BJ (cell line): ENCODE results near the gene HERC2. TPM values are rescaled to one million over a fixed set of nuclear protein-coding genes. Genes with fewer than 3 reads are reported as not detected.

Source experiments
- CTCF ChIA-PET: fragments of 350-600 bp; formaldehyde crosslinking; extraction: SDS; loops from one replicate; lab custom pipeline; 2021; ENCODE audit warnings: antibody characterized with exemption, inconsistent platforms; lab: Yijun Ruan, JAX
- POLR2A ChIA-PET: fragments of 300-600 bp; sonication (Branson Sonifier 250); formaldehyde crosslinking; extraction: SDS; loops from one replicate; lab custom pipeline; 2021; ENCODE audit warnings: antibody characterized with exemption; lab: Charles Lee
- DNase-seq: peaks from one replicate; pipeline ENCODE4 v3.0.0-alpha.2; 2011; ENCODE audit warnings: low read depth
- H3K27me3 ChIP-seq: 2 replicates; pipeline ENCODE4 v1.6.0; 2011; ENCODE audit warnings: low read length; ENCODE audit not compliant: control insufficient read depth, insufficient read depth
- H3K36me3 ChIP-seq: 2 replicates; pipeline ENCODE4 v1.5.1; 2011; ENCODE audit warnings: low read length; ENCODE audit not compliant: control insufficient read depth, insufficient read depth
- H3K4me3 ChIP-seq: 2 replicates; pipeline ENCODE4 v1.5.1; 2011; ENCODE audit warnings: low read depth, mild to moderate bottlenecking, control low read depth, low read length
- CTCF ChIP-seq: IDR thresholded peaks from 2 replicates; pipeline ENCODE4 v1.5.1; 2011; ENCODE audit warnings: low read depth, mild to moderate bottlenecking, control low read depth, inconsistent platforms, low read length, moderate library complexity; ENCODE audit not compliant: insufficient read depth
- polyA plus RNA-seq: library from polyadenylated mRNA; depleted of rRNA; stranded (reverse); fragments of >200 nt; gene quantifications from 2 replicates; pipeline ENCODE4 v1.2.3, GENCODE V29; 2011

Gene HERC2
- polyA plus RNA-seq, 1 experiment, result 13.1 TPM

GRCh38 chr15:28129231-28129848 is 192.6 kb downstream of the HERC2 start:
- Histone ChIP-seq H3K4me3 (no peak overlapping the region), H3K27me3 (no peaks in the 10 kb centered on the region), H3K36me3 (peaks cover 25% of the 10 kb centered on the region)
- DNase-seq, result no peak
- ChIA-PET CTCF (interaction anchor here (1.0 kb wide), 1 partner anchor 11 kb away, joined by 3 read pairs; no protein-coding TSS in a partner anchor), POLR2A (no interaction called here)
- no peak for TF ChIP-seq CTCF

- DNase-seq, result no peak
- CTCF ChIA-PET, result no interaction called here
- POLR2A ChIA-PET, result no interaction called here
- Histone ChIP-seq H3K4me3 (no peak overlapping the region), H3K27me3 (no peaks in the 10 kb centered on the region), H3K36me3 (peaks cover 25% of the 10 kb centered on the region)
- TF ChIP-seq CTCF, result no peak
These were observed 193.9 kb downstream of the HERC2 start for GRCh38 chr15:28128031-28128430.

GRCh38 chr15:28127036-28127435 is 194.9 kb downstream of the HERC2 start:
- no peaks in the 10 kb centered on the region for H3K27me3 ChIP-seq
- peaks cover 27% of the 10 kb centered on the region for H3K36me3 ChIP-seq
- H3K4me3 ChIP-seq, result no peak overlapping the region
- no peak for DNase-seq
- no peak for TF ChIP-seq CTCF
- CTCF ChIA-PET, result interaction anchor here (1.0 to 4.4 kb wide), 4 partner anchors 12 to 42 kb away, joined by 3 to 40 read pairs (median 12); no protein-coding TSS in a partner anchor
- POLR2A ChIA-PET, result no interaction called here

- CTCF ChIA-PET, result interaction anchor here (0.7 to 4.4 kb wide), 14 partner anchors 8 to 44 kb away, joined by 3 to 40 read pairs (median 5); no protein-coding TSS in a partner anchor
- Histone ChIP-seq H3K36me3 (peaks cover 26% of the 10 kb centered on the region), H3K4me3 (no peak overlapping the region), H3K27me3 (no peaks in the 10 kb centered on the region)
- POLR2A ChIA-PET, result no interaction called here
- TF ChIP-seq CTCF, result peak; percentile 69
- no peak for DNase-seq
These were observed 196.0 kb downstream of the HERC2 start for GRCh38 chr15:28125673-28126651.

GRCh38 chr15:28124841-28125240 is 197.1 kb downstream of the HERC2 start:
- Histone ChIP-seq H3K36me3 (peaks cover 24% of the 10 kb centered on the region), H3K4me3 (no peak overlapping the region), H3K27me3 (no peaks in the 10 kb centered on the region)
- no peak for TF ChIP-seq CTCF
- ChIA-PET CTCF (interaction anchor here (1.4 to 4.4 kb wide), 5 partner anchors 11 to 27 kb away, joined by 3 to 40 read pairs (median 9); partner anchors contain the start of gene OCA2), POLR2A (no interaction called here)
- no peak for DNase-seq
